Measurements from ENCODE around the gene ERBIN. TPM values are rescaled to one million over a fixed set of nuclear protein-coding genes. Genes with fewer than 3 reads are reported as not detected.

Gene ERBIN
- total and polyA plus RNA-seq, 9 of the 15 experiments (the other 6 are each of a cell fraction or from before 2014, with no cell fraction given) = 11.9 to 72.8 (median 41.7) TPM

- Histone ChIP-seq H3K4me3 (no peak overlapping the region), H3K4me1 (replicated peaks in 1 of 2; ENCODE audit: control insufficient read depth in 2 of 2, insufficient read depth in 2 of 2, low read length in 2 of 2) (peaks cover under 1 to 2% of the 10 kb centered on the region in 2 experiments), H3K9me1 (ENCODE audit: control insufficient read depth, insufficient read depth, low read length) (no peaks in the 10 kb centered on the region), H3K4me2 (ENCODE audit: insufficient read depth, low read length) (no peak overlapping the region), H3K9me3 (replicated peaks; ENCODE audit: control insufficient read depth, insufficient read depth, low read depth, low read length) (no peaks in the 10 kb centered on the region), H3K9ac (ENCODE audit: insufficient read depth in 1 of 2, low read depth in 2 of 2, low read length in 2 of 2) (no peak overlapping the region), H3K27ac (ENCODE audit: extremely low read depth, low read depth, low read length) (no peak overlapping the region), H3K27me3 (ENCODE audit: control insufficient read depth in 2 of 2, insufficient read depth in 2 of 2, low read length in 2 of 2) (no peaks in the 10 kb centered on the region), H4K20me1 (replicated peaks; ENCODE audit: control insufficient read depth, insufficient read depth, low read length) (no peaks in the 10 kb centered on the region), H3K79me2 (ENCODE audit: control insufficient read depth, insufficient read depth, low read length) (peaks cover 3% of the 10 kb centered on the region; the same call in 1 of the 3 replicates), H3K36me3 (ENCODE audit: control insufficient read depth, insufficient read depth, low read length) (no peaks in the 10 kb centered on the region), H2AFZ (ENCODE audit: low read depth, low read length) (no peak overlapping the region)
- ChIA-PET POLR2A (no interaction called here), CTCF (ENCODE audit: low intra/inter-chr PET ratio) (no interaction called here)
- DNase-seq (ENCODE audit: extremely low read depth in 1 of 4, low spot score in 3 of 4) = no peak
- BruUV-seq (replicated peaks) = no TSS peak
- intact Hi-C loops (cut with micrococcal nuclease) (loop anchor here (10.0 kb wide), 1 partner anchor 295 kb away; the partner anchor contains the start of genes SHLD3, TRAPPC13 and TRIM23), in situ Hi-C loops (cut with MboI) (no loop called here)
- TF ChIP-seq RCOR1 (IDR thresholded peaks at IDR 0.05; ENCODE audit: borderline replicate concordance in 1 of 2, low read depth in 2 of 2, low read length in 2 of 2) (no peak), THAP7 (CRISPR knock-in tag; IDR thresholded peaks at IDR 0.05) (no peak), ZBTB2 (IDR thresholded peaks at IDR 0.05) (no peak), SPI1 (IDR thresholded peaks at IDR 0.05; ENCODE audit: borderline replicate concordance, low read depth, low read length) (no peak), FOXP1 (CRISPR knock-in tag; IDR thresholded peaks at IDR 0.05) (no peak)
- FAIRE-seq = no peak
- ATAC-seq = no peak
These were observed 6.6 kb upstream of the ERBIN start for GRCh38 chr5:65919773-65920172.

Measured in K562 (cell line).